Osteocyte (in vitro differentiated cells): ENCODE results near the gene TNPO1. TPM values are rescaled to one million over a fixed set of nuclear protein-coding genes. Genes with fewer than 3 reads are reported as not detected.

ENCODE experiments used
- DNase-seq: peaks from one replicate; pipeline ENCODE4 v3.0.0; 2021; ENCODE audit warnings: mixed read lengths; ENCODE audit not compliant: unreplicated experiment; ENCODE audit errors: extremely low spot score
- H3K27ac Mint-ChIP-seq: one replicate; pipeline ENCODE4 v1.8.0; 2021; ENCODE audit warnings: mild to moderate bottlenecking, mixed read lengths; ENCODE audit not compliant: unreplicated experiment
- H3K27me3 Mint-ChIP-seq: one replicate; pipeline ENCODE4 v1.8.0; 2021; ENCODE audit warnings: mixed read lengths; ENCODE audit not compliant: unreplicated experiment
- H3K36me3 Mint-ChIP-seq: one replicate; pipeline ENCODE4 v1.8.0; 2021; ENCODE audit warnings: mixed read lengths; ENCODE audit not compliant: unreplicated experiment
- H3K4me1 Mint-ChIP-seq: one replicate; pipeline ENCODE4 v1.8.0; 2021; ENCODE audit warnings: mixed read lengths; ENCODE audit not compliant: unreplicated experiment
- H3K4me3 Mint-ChIP-seq: one replicate; pipeline ENCODE4 v1.8.0; 2021; ENCODE audit warnings: mild to moderate bottlenecking, moderate library complexity, mixed read lengths; ENCODE audit not compliant: unreplicated experiment
- H3K9me3 Mint-ChIP-seq: one replicate; pipeline ENCODE4 v1.8.0; 2021; ENCODE audit warnings: mixed read lengths; ENCODE audit not compliant: unreplicated experiment
- total RNA-seq: library from RNA; stranded (reverse); gene quantifications from 2 replicates; pipeline ENCODE4 v1.2.1, GENCODE V29; 2021
- TF ChIP-seq, protein P1 (sequence below): fragments of 200-600 bp; sonication (generic); IDR thresholded peaks from 2 replicates; pipeline ENCODE4 v1.5.0; 2021; ENCODE audit warnings: antibody characterized with exemption, mild to moderate bottlenecking, moderate library complexity

Gene TNPO1
- total RNA-seq, 1 donor from 2014 or later: 160 TPM

DNA sequence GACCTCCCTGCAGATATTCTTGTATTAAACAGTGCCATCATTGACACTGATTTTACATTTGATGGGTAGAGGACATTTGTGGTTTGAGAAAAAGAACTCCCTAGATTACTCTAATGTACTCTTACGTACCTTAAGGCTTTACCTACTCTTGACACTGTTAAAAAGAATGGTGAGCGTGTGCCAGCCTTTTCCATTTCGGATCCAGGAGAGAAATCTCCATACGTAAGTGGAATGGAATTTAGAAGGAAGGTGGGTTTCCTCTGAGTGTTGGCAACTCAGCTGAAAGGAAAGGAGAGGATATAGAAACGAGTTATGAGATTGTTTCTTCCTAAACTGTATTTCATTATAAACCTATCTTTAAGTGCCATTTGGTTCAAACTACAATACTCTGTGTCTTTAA lies 40.9 kb downstream of the TNPO1 start:
- H3K4me1 Mint-ChIP-seq: peaks cover 35% of the 10 kb centered on the region
- no peak overlapping the region for H3K4me3 Mint-ChIP-seq
- peak overlapping the region; percentile 5 for H3K27ac Mint-ChIP-seq
- no peak for DNase-seq
- peaks cover 60% of the 10 kb centered on the region for H3K36me3 Mint-ChIP-seq
- no peaks in the 10 kb centered on the region for H3K9me3 Mint-ChIP-seq
- H3K27me3 Mint-ChIP-seq: no peaks in the 10 kb centered on the region
- TF ChIP-seq, protein P1, sequence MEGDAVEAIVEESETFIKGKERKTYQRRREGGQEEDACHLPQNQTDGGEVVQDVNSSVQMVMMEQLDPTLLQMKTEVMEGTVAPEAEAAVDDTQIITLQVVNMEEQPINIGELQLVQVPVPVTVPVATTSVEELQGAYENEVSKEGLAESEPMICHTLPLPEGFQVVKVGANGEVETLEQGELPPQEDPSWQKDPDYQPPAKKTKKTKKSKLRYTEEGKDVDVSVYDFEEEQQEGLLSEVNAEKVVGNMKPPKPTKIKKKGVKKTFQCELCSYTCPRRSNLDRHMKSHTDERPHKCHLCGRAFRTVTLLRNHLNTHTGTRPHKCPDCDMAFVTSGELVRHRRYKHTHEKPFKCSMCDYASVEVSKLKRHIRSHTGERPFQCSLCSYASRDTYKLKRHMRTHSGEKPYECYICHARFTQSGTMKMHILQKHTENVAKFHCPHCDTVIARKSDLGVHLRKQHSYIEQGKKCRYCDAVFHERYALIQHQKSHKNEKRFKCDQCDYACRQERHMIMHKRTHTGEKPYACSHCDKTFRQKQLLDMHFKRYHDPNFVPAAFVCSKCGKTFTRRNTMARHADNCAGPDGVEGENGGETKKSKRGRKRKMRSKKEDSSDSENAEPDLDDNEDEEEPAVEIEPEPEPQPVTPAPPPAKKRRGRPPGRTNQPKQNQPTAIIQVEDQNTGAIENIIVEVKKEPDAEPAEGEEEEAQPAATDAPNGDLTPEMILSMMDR: no peak

DNA sequence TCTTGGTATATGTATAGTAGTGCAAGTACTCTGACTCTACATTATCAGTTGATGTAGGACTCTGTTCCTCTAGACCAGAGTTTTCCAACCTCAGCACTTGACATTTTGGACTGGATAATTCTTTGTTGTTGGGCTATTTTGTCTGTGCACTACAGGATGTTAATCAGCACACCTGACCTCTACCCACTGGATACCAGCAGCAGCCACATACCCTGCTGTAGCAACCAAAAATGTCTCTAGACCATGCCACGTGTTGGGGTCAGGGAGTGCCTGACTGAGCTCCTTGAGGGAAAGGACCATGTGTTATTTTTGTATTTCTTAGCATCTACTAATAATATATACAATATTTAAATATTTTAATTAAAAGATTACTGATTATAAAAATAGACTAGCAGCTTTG lies 42.7 kb downstream of the TNPO1 start:
- Mint-ChIP-seq H3K4me1 (peaks cover 23% of the 10 kb centered on the region), H3K4me3 (no peak overlapping the region), H3K27me3 (no peaks in the 10 kb centered on the region), H3K27ac (no peak overlapping the region), H3K36me3 (peaks cover 50% of the 10 kb centered on the region), H3K9me3 (no peaks in the 10 kb centered on the region)
- TF ChIP-seq, protein P1: no peak
- no peak for DNase-seq

DNA sequence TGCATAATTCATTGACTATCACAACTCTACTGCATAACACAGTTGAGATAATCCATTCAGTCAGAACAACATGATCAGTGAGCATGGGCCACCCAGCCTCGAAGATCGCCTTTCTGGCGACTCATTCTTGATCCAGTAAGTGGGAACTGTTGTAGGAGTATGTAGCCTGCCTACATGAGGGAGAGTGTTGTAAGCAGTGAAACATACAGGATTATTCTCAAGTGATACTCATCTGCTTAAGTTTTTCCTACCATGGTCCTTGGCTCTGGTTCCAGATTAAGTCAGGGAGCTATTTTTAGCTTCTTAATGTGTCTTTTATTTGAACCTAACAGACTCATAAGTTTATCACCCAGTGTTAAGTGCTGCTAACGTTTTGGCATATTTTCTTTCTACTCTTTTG lies 44.0 kb downstream of the TNPO1 start:
- Mint-ChIP-seq H3K9me3 (no peaks in the 10 kb centered on the region), H3K27ac (peak overlapping the region; percentile 57), H3K4me3 (no peak overlapping the region), H3K4me1 (peaks cover 19% of the 10 kb centered on the region), H3K36me3 (peaks cover 48% of the 10 kb centered on the region), H3K27me3 (no peaks in the 10 kb centered on the region)
- TF ChIP-seq, protein P1: no peak
- no peak for DNase-seq

DNA sequence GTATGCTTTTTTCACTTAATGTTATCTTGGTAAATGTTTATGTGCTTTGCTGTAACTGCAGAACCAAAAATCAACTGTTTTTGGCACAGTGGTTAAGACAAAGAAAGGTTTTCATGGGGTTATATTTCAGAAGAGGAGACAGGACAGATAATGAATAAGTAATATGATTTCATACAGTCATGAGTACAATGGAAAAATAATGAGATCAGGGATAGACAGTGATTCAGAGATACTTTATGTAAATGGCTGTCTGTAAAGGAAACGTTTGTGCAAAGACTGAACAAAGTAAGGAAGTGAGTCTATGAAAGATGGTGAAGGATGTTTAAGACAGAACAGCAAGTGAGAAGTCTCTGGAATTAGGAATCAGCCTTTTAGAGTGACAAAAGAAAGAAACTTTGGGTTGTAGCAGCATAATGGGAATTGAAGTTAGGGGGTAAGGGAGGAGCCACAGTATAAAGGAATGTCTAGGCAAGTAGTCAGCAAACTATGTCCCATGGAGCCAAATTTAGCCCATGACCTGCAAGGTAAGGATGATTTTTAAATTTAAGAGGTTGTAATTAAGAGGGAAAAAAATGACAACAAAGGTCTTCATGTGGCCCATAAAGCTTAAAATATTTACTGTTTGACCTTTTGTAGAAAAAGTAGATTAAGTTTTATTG lies 55.0 kb downstream of the TNPO1 start:
- DNase-seq: no peak
- H3K4me1 Mint-ChIP-seq: peaks cover 8% of the 10 kb centered on the region
- H3K9me3 Mint-ChIP-seq: no peaks in the 10 kb centered on the region
- peak overlapping the region; percentile 75 for H3K27ac Mint-ChIP-seq
- no peaks in the 10 kb centered on the region for H3K27me3 Mint-ChIP-seq
- peaks cover 52% of the 10 kb centered on the region for H3K36me3 Mint-ChIP-seq
- H3K4me3 Mint-ChIP-seq: no peak overlapping the region
- TF ChIP-seq, protein P1: no peak

DNA sequence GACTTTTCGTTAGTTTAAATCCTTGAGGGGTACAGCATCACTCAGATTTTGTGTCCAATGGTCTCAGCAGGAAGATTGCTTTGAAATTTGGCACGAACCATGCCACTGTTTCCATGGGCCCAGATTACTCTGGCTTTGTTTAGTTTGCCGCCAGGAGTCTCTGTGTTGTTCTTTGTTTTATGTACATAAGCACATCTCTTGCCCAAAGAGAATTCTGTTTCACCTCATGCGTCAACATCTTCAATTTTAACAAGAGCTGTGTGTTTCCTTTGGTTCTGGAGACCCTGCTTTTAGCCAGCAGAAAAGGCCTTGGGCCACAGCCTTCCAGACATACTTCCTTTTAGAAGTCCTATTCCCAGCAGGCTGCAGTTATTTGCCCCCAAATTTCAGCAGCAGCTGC lies 62.4 kb downstream of the TNPO1 start:
- no peak for DNase-seq
- Mint-ChIP-seq H3K36me3 (peaks cover 55% of the 10 kb centered on the region), H3K9me3 (no peaks in the 10 kb centered on the region), H3K27me3 (no peaks in the 10 kb centered on the region), H3K4me1 (peaks cover 4% of the 10 kb centered on the region), H3K27ac (peak overlapping the region; percentile 2), H3K4me3 (no peak overlapping the region)
- TF ChIP-seq, protein P1: no peak
